Brain microvascular endothelial cell (primary cell): Measurements from ENCODE around the gene ATP7A.

Experiments used
- DNase-seq: peaks from one replicate; pipeline ENCODE4 v3.0.0-alpha.2; 2020
- H3K27ac ChIP-seq: fragments of 250-450 bp; sonication (Bioruptor Pico); 2 replicates; pipeline ENCODE4 v1.5.1; 2020; ENCODE audit warnings: mild to moderate bottlenecking, moderate library complexity
- H3K27me3 ChIP-seq: fragments of 250-450 bp; sonication (Bioruptor Pico); replicated peaks from 2 replicates; pipeline ENCODE4 v1.5.1; 2020; ENCODE audit warnings: mild to moderate bottlenecking
- H3K36me3 ChIP-seq: fragments of 250-450 bp; sonication (Bioruptor Pico); replicated peaks from 2 replicates; pipeline ENCODE4 v1.5.1; 2020; ENCODE audit warnings: mild to moderate bottlenecking
- H3K4me3 ChIP-seq: 2 replicates; pipeline ENCODE4 v1.5.1; 2011; ENCODE audit warnings: low read depth, mild to moderate bottlenecking, control low read depth, low read length, moderate library complexity
- in situ Hi-C: cut with HindIII; loops from 2 replicates; pipeline ENCODE4 v1.10.0; 2017; ENCODE audit warnings: low sequenced_read_pairs, low pct_ligation_motif_present
- TF ChIP-seq, protein P1 (sequence below): IDR thresholded peaks from 2 replicates; pipeline ENCODE4 v1.5.1; 2011; ENCODE audit warnings: low read depth, mild to moderate bottlenecking, moderate library complexity, low read length, control low read depth, inconsistent platforms; ENCODE audit errors: missing control alignments

Gene ATP7A

DNA sequence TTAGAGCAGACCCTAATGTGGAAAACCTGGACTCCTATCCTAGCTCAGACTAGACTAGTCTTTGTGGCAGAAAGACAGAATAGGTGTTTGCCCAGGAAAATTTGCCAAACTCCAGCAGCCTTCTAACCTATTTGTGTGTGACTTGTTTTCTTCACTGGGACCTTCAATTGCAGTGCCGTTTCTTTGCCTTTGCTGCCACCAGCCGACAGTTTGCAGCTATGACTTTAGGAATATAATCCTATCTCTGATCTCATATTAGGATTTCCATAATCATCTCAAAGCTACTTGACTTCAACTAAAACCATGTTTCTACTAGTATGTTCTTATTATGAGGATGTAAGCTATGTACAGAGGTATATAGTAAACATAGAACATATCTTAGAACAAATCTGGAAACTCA, 119.2 kb downstream of the ATP7A start:
- Histone ChIP-seq H3K4me3 (no peak overlapping the region), H3K27ac (no peak overlapping the region), H3K27me3 (no peaks in the 10 kb centered on the region), H3K36me3 (no peaks in the 10 kb centered on the region)
- in situ Hi-C loops = no loop called here
- TF ChIP-seq, protein P1, sequence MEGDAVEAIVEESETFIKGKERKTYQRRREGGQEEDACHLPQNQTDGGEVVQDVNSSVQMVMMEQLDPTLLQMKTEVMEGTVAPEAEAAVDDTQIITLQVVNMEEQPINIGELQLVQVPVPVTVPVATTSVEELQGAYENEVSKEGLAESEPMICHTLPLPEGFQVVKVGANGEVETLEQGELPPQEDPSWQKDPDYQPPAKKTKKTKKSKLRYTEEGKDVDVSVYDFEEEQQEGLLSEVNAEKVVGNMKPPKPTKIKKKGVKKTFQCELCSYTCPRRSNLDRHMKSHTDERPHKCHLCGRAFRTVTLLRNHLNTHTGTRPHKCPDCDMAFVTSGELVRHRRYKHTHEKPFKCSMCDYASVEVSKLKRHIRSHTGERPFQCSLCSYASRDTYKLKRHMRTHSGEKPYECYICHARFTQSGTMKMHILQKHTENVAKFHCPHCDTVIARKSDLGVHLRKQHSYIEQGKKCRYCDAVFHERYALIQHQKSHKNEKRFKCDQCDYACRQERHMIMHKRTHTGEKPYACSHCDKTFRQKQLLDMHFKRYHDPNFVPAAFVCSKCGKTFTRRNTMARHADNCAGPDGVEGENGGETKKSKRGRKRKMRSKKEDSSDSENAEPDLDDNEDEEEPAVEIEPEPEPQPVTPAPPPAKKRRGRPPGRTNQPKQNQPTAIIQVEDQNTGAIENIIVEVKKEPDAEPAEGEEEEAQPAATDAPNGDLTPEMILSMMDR = peak; percentile 62
- DNase-seq = peak; percentile 11

DNA sequence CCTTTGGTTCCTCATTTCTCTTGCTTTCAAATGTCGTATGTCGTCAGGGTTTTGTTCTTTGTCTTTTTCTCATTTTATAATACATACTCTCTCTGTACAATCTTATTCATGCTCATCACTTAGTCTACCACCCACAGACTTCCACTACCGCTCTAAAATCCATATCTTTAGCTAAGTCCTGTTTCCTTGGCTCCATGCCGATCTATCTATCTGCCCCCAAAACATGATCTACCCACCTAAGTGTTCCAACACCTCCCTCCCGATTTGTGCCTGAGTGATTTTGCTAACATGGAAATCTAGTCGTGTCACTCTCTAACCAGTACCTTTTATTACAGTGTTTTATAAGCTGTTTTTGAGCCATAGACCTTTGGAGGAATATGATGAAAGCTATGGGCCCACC, 124.6 kb downstream of the ATP7A start:
- no peak for DNase-seq
- TF ChIP-seq, protein P1 = no peak
- no peak overlapping the region for H3K27ac ChIP-seq
- no peaks in the 10 kb centered on the region for H3K27me3 ChIP-seq
- no peaks in the 10 kb centered on the region for H3K36me3 ChIP-seq
- in situ Hi-C loops = no loop called here
- H3K4me3 ChIP-seq = no peak overlapping the region

DNA sequence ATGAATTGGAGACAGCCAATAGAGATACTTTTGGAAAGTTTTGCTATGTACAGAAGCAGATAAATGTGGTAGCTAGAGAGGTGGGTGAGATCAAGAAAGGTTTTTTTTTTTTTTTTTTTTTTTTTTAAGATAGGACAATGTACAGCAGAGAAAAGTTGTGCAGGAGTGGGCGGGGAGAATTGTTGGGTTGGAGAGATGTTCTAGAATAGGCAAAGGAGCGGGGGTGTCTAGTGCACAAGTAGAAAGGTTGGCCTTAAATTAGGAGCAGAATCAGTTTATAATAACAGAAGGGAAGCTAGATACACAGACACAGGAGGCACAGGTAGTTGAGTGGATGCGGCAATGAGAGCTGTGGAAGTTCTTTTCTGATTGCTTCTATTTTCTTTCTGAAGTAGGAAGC, 127.4 kb downstream of the ATP7A start:
- no peak for DNase-seq
- no peaks in the 10 kb centered on the region for H3K36me3 ChIP-seq
- no peaks in the 10 kb centered on the region for H3K27me3 ChIP-seq
- in situ Hi-C loops = no loop called here
- no peak overlapping the region for H3K27ac ChIP-seq
- TF ChIP-seq, protein P1 = no peak
- no peak overlapping the region for H3K4me3 ChIP-seq

DNA sequence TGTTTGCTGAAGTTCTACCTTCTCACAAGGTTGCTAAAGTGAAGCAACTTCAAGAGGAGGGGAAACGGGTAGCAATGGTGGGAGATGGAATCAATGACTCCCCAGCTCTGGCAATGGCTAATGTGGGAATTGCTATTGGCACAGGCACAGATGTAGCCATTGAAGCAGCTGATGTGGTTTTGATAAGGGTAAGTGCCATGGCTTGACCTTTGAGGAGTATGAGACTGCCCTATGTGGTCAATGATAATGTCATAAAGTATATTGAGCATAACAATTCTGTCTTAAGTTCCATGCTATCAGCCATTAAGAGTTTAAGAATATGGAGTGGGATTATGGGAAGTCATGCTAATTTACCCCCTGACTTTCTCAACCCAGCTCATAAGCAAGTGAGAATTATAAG, 132.1 kb downstream of the ATP7A start:
- no peak overlapping the region for H3K4me3 ChIP-seq
- in situ Hi-C loops = no loop called here
- H3K36me3 ChIP-seq = no peaks in the 10 kb centered on the region
- H3K27me3 ChIP-seq = no peaks in the 10 kb centered on the region
- DNase-seq = no peak
- no peak overlapping the region for H3K27ac ChIP-seq
- TF ChIP-seq, protein P1 = no peak

DNA sequence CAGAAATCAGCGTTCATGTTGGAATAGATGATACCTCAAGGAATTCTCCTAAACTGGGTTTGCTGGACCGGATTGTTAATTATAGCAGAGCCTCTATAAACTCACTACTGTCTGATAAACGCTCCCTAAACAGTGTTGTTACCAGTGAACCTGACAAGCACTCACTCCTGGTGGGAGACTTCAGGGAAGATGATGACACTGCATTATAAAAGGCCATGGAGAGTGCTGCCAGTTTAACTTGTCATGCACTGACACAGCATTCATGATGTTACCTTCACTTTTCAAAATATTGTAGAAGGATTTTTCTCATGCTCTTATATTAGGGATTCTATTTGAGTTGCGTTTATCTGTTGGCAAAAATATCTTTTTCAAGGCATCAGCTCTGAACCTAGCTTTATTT, 135.9 kb downstream of the ATP7A start:
- in situ Hi-C loops = no loop called here
- no peaks in the 10 kb centered on the region for H3K27me3 ChIP-seq
- H3K27ac ChIP-seq = no peak overlapping the region
- H3K36me3 ChIP-seq = no peaks in the 10 kb centered on the region
- TF ChIP-seq, protein P1 = no peak
- H3K4me3 ChIP-seq = no peak overlapping the region
- DNase-seq = no peak

DNA sequence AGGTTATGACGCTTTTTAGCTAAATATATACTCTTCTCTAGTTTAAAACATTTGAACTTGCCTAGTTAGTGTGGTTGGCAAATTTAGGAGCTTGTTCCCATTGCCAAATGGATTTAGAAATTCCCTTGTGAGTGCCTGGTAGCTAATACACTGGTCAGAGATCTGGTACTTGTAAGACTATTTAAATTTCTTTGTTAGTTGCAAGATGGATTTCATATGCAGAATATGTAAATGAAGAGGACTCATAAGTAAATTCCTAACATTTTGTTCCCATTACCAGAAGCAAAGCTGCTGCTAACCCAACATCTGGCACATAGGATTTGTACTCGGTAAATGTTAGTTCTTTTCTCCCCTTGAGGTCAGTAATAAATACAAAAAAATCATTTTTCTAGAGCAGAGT, 137.6 kb downstream of the ATP7A start:
- TF ChIP-seq, protein P1 = no peak
- Histone ChIP-seq H3K36me3 (no peaks in the 10 kb centered on the region), H3K27me3 (no peaks in the 10 kb centered on the region), H3K27ac (no peak overlapping the region), H3K4me3 (no peak overlapping the region)
- DNase-seq = no peak
- in situ Hi-C loops = no loop called here
